Uterus (tissue), 2 donors: ENCODE data around the gene C22orf23.

Experiments used
- POLR2A ChIP-seq, 2 donors: fragments of 450-650 bp; IDR thresholded peaks; one replicate each; pipeline ENCODE4 v1.6.1; 2016; ENCODE audit warnings: antibody characterized with exemption in 2 of 2, mild to moderate bottlenecking in 1 of 2, moderate library complexity in 1 of 2
- TF ChIP-seq, protein P1 (sequence below), 4 experiments: fragments of 200-600 bp in 2 of 4; fragments of 450-650 bp in 2 of 4; sonication (generic) in 2 of 4; IDR thresholded peaks; one replicate each; pipeline ENCODE4 v1.5.1; 2016 to 2019; ENCODE audit warnings: antibody characterized with exemption in 4 of 4, mild to moderate bottlenecking in 2 of 4, moderate library complexity in 1 of 4

GRCh38 chr22:37943136-37943824, 10.1 kb downstream of the C22orf23 start:
- TF ChIP-seq, protein P1, sequence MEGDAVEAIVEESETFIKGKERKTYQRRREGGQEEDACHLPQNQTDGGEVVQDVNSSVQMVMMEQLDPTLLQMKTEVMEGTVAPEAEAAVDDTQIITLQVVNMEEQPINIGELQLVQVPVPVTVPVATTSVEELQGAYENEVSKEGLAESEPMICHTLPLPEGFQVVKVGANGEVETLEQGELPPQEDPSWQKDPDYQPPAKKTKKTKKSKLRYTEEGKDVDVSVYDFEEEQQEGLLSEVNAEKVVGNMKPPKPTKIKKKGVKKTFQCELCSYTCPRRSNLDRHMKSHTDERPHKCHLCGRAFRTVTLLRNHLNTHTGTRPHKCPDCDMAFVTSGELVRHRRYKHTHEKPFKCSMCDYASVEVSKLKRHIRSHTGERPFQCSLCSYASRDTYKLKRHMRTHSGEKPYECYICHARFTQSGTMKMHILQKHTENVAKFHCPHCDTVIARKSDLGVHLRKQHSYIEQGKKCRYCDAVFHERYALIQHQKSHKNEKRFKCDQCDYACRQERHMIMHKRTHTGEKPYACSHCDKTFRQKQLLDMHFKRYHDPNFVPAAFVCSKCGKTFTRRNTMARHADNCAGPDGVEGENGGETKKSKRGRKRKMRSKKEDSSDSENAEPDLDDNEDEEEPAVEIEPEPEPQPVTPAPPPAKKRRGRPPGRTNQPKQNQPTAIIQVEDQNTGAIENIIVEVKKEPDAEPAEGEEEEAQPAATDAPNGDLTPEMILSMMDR (IDR thresholded peaks at IDR 0.05), result no peak
- no peak for TF ChIP-seq POLR2A (IDR thresholded peaks at IDR 0.05)
